Cardiac muscle cell (in vitro differentiated cells and primary cell): ENCODE results near the gene ATAD5. TPM values are rescaled to one million over a fixed set of nuclear protein-coding genes. Genes with fewer than 3 reads are reported as not detected.

Experiments used
- DNase-seq, 2 donors: peaks; one replicate each; pipeline versions ENCODE4 v3.0.0 to v3.0.0-alpha.2; 2010 to 2017; ENCODE audit warnings: low read depth in 1 of 2, low spot score in 1 of 2
- H3K27ac ChIP-seq: fragments of 200-600 bp; sonication (generic); 2 replicates; pipeline ENCODE4 v1.5.1; 2016
- H3K27me3 ChIP-seq: fragments of 200-600 bp; sonication (generic); 2 replicates; pipeline ENCODE4 v1.6.0; 2016; ENCODE audit warnings: control low read depth
- H3K36me3 ChIP-seq: fragments of 200-600 bp; sonication (generic); 2 replicates; pipeline ENCODE4 v1.5.1; 2016; ENCODE audit warnings: control low read depth
- H3K4me1 ChIP-seq: fragments of 200-600 bp; sonication (generic); 2 replicates; pipeline ENCODE4 v1.8.1; 2017; ENCODE audit warnings: low read depth, mild to moderate bottlenecking, mixed run types
- H3K4me3 ChIP-seq: fragments of 200-600 bp; sonication (generic); 2 replicates; pipeline ENCODE4 v1.5.1; 2016; ENCODE audit warnings: mild to moderate bottlenecking
- H3K9me3 ChIP-seq: fragments of 200-600 bp; sonication (generic); 2 replicates; pipeline ENCODE4 v1.5.1; 2017; ENCODE audit warnings: low read depth, mild to moderate bottlenecking, control low read depth
- polyA plus RNA-seq: library from polyadenylated mRNA; unstranded; fragments of >200 nt; fragmentation: Nextera tagmentation; extraction: Ambion mirVana; gene quantifications from 2 replicates; pipeline ENCODE4 v1.2.1, GENCODE V29; 2016
- total RNA-seq: library from RNA; depleted of rRNA; stranded (reverse); fragments of >200 nt; gene quantifications from 2 replicates; pipeline ENCODE4 v1.2.3, GENCODE V29; 2016
- TF ChIP-seq, protein P1 (sequence below): IDR thresholded peaks from 2 replicates; pipeline ENCODE4 v1.5.1; 2012; ENCODE audit warnings: low read depth, mild to moderate bottlenecking, low read length

The ATAD5 gene
- 3.2 and 6.3 TPM in 2 replicates for total RNA-seq
- polyA plus RNA-seq, result 4.1 and 6.4 TPM in 2 replicates

DNA sequence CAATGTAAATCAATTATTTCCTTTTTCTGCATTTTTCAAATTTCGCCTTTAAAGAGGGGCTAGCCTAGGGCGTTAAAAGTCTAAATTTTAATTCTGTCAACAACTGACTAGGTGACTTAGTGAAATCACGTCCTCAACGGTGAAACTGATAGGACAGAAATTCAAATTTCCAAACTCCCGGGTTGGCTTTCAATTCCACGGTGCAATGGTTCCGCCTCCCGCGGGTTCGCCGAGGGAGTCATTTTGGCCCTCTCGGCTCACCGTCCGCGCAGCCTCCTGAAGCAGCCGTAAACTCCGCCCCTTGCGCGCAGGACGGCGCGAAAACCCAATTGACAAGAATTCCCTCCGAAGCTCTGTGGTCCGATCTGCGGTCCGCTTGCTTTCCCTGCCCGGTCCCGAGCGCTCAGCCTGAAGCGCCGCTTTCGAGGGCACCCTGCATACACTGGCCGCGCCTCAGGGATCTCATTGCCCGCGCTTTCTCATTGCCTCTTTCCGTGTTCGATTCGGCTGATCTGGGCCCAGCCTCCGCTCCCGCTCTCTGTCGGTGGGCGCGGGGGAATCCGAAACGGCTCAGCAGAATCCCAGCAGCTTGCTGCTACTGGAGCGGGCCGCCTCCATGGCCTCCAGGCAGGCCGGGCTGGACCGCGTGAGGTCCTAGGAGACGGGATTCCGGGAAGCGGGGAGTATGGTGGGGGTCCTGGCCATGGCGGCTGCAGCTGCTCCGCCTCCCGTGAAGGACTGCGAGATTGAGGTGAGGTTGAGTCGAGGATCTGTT is at the start of gene ATAD5:
Gene ATAD5 (plus strand): TSS at position 304 of the 775 bp plus-strand sequence. CDS start 382 bp downstream, at position 686.
- Histone ChIP-seq H3K36me3 (no peaks in the 10 kb centered on the region), H3K27ac (peak within 1 kb of the TSS; percentile 84), H3K4me1 (peaks cover 8% of the 10 kb centered on the region), H3K27me3 (no peaks in the 10 kb centered on the region), H3K4me3 (peak within 1 kb of the TSS; percentile 92), H3K9me3 (no peaks in the 10 kb centered on the region)
- TF ChIP-seq, protein P1, sequence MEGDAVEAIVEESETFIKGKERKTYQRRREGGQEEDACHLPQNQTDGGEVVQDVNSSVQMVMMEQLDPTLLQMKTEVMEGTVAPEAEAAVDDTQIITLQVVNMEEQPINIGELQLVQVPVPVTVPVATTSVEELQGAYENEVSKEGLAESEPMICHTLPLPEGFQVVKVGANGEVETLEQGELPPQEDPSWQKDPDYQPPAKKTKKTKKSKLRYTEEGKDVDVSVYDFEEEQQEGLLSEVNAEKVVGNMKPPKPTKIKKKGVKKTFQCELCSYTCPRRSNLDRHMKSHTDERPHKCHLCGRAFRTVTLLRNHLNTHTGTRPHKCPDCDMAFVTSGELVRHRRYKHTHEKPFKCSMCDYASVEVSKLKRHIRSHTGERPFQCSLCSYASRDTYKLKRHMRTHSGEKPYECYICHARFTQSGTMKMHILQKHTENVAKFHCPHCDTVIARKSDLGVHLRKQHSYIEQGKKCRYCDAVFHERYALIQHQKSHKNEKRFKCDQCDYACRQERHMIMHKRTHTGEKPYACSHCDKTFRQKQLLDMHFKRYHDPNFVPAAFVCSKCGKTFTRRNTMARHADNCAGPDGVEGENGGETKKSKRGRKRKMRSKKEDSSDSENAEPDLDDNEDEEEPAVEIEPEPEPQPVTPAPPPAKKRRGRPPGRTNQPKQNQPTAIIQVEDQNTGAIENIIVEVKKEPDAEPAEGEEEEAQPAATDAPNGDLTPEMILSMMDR, result no peak
- peak; percentile 93 to 94 for DNase-seq

GRCh38 chr17:30782206-30782605 is 49.6 kb upstream of the ATAD5 start:
- Histone ChIP-seq H3K4me3 (no peak overlapping the region), H3K4me1 (no peaks in the 10 kb centered on the region), H3K9me3 (no peaks in the 10 kb centered on the region), H3K27ac (no peak overlapping the region), H3K36me3 (peaks cover 34% of the 10 kb centered on the region), H3K27me3 (no peaks in the 10 kb centered on the region)
- no peak for DNase-seq
- TF ChIP-seq, protein P1, result no peak

DNA sequence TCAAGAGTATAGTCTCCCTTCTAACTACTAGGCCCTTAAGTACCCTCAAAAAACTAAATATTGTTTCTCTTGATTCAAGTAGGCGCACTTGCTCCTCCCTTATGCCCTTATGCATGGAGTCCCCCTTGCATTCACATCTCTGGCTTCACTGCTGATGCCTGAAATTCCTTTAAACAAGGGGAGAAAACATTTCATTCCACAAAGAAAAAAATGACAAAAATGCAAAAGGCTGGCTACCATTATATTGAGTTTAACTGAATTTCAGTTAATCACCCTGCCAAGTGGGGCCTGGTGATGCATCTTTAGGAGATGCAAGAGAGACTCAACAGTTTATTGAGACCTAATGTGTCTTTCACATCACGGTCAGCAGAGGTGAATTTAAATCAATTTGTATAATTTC is 42.8 kb upstream of the ATAD5 start:
- Histone ChIP-seq H3K4me1 (no peaks in the 10 kb centered on the region), H3K4me3 (no peak overlapping the region), H3K9me3 (no peaks in the 10 kb centered on the region), H3K36me3 (peaks cover 55% of the 10 kb centered on the region), H3K27me3 (no peaks in the 10 kb centered on the region), H3K27ac (peak overlapping the region; percentile 60)
- TF ChIP-seq, protein P1, result no peak
- no peak for DNase-seq

DNA sequence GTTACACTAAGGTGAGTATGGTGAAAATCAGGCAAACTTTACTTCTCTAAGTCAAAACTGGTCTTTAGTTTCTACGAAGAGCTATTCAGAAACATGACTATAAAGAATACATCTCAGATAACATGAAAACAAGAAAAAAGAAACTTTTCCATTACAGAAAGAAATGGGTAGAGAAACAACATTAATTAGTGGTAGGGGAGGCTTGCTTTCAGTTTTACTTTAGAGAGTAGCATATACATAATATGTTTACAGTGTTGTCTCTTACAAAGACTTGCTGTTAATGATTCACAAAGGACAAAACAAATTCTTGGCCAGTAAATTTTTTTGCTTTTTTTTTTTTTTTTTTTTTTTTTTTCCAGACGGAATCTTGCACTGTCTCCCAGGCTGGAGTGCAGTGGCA is 41.5 kb upstream of the ATAD5 start:
- no peaks in the 10 kb centered on the region for H3K9me3 ChIP-seq
- H3K27ac ChIP-seq, result peak overlapping the region; percentile 34
- no peak overlapping the region for H3K4me3 ChIP-seq
- H3K36me3 ChIP-seq, result peaks cover 58% of the 10 kb centered on the region
- no peak for DNase-seq
- H3K27me3 ChIP-seq, result no peaks in the 10 kb centered on the region
- no peaks in the 10 kb centered on the region for H3K4me1 ChIP-seq
- TF ChIP-seq, protein P1, result no peak

GRCh38 chr17:30793282-30793977 is 38.3 kb upstream of the ATAD5 start:
- TF ChIP-seq, protein P1, result no peak
- H3K36me3 ChIP-seq, result peaks cover 53% of the 10 kb centered on the region

More at GRCh38 chr17:30793282-30793977, 38.3 kb upstream of the ATAD5 start:
- Histone ChIP-seq H3K4me1 (no peaks in the 10 kb centered on the region), H3K27me3 (no peaks in the 10 kb centered on the region), H3K27ac (peak overlapping the region; percentile 65), H3K4me3 (no peak overlapping the region), H3K9me3 (no peaks in the 10 kb centered on the region)
- no peak for DNase-seq
